Measurements from ENCODE around the gene ZNF219. TPM values are rescaled to one million over a fixed set of nuclear protein-coding genes. Genes with fewer than 3 reads are reported as not detected.

ZNF219 gene
- total and polyA plus RNA-seq, 2 of the 13 experiments (the other 11 are each of a cell fraction or from before 2014, with no cell fraction given): 34.5 to 36.6 TPM

- no peak for TF ChIP-seq ZNF609 (CRISPR knock-in tag; IDR thresholded peaks at IDR 0.05; ENCODE audit: borderline replicate concordance)
- TF ChIP-seq, protein P1, sequence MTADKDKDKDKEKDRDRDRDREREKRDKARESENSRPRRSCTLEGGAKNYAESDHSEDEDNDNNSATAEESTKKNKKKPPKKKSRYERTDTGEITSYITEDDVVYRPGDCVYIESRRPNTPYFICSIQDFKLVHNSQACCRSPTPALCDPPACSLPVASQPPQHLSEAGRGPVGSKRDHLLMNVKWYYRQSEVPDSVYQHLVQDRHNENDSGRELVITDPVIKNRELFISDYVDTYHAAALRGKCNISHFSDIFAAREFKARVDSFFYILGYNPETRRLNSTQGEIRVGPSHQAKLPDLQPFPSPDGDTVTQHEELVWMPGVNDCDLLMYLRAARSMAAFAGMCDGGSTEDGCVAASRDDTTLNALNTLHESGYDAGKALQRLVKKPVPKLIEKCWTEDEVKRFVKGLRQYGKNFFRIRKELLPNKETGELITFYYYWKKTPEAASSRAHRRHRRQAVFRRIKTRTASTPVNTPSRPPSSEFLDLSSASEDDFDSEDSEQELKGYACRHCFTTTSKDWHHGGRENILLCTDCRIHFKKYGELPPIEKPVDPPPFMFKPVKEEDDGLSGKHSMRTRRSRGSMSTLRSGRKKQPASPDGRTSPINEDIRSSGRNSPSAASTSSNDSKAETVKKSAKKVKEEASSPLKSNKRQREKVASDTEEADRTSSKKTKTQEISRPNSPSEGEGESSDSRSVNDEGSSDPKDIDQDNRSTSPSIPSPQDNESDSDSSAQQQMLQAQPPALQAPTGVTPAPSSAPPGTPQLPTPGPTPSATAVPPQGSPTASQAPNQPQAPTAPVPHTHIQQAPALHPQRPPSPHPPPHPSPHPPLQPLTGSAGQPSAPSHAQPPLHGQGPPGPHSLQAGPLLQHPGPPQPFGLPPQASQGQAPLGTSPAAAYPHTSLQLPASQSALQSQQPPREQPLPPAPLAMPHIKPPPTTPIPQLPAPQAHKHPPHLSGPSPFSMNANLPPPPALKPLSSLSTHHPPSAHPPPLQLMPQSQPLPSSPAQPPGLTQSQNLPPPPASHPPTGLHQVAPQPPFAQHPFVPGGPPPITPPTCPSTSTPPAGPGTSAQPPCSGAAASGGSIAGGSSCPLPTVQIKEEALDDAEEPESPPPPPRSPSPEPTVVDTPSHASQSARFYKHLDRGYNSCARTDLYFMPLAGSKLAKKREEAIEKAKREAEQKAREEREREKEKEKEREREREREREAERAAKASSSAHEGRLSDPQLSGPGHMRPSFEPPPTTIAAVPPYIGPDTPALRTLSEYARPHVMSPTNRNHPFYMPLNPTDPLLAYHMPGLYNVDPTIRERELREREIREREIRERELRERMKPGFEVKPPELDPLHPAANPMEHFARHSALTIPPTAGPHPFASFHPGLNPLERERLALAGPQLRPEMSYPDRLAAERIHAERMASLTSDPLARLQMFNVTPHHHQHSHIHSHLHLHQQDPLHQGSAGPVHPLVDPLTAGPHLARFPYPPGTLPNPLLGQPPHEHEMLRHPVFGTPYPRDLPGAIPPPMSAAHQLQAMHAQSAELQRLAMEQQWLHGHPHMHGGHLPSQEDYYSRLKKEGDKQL (CRISPR knock-in tag; IDR thresholded peaks at IDR 0.05; ENCODE audit: low read depth): no peak
- TF ChIP-seq HNF4G (IDR thresholded peaks at IDR 0.05; ENCODE audit: borderline replicate concordance, low read depth, low read length): no peak
- TF ChIP-seq HNF4G (CRISPR knock-in tag; IDR thresholded peaks at IDR 0.05; ENCODE audit: borderline replicate concordance, low read depth): no peak
- TF ChIP-seq ZNF180 (CRISPR knock-in tag; IDR thresholded peaks at IDR 0.05; ENCODE audit: borderline replicate concordance, low read depth): no peak
- TF ChIP-seq ZNF747 (CRISPR knock-in tag; IDR thresholded peaks at IDR 0.05; ENCODE audit: borderline replicate concordance): no peak
- TF ChIP-seq NR2C2 (CRISPR knock-in tag; IDR thresholded peaks at IDR 0.05; ENCODE audit: borderline replicate concordance): no peak
- TF ChIP-seq NONO (IDR thresholded peaks at IDR 0.05): no peak
- no peak; the same call in 1 of the 2 replicates for TF ChIP-seq NONO (CRISPR knock-in tag; conservative IDR thresholded peaks at IDR 0.05)
- no peak for TF ChIP-seq PHF5A (CRISPR knock-in tag; IDR thresholded peaks at IDR 0.05; ENCODE audit: low read depth, unreplicated experiment)
- TF ChIP-seq ZNF17 (CRISPR knock-in tag; IDR thresholded peaks at IDR 0.05): no peak
- TF ChIP-seq IRX3 (CRISPR knock-in tag; IDR thresholded peaks at IDR 0.05; ENCODE audit: borderline replicate concordance, low read depth): no peak
- TF ChIP-seq SALL1 (CRISPR knock-in tag; IDR thresholded peaks at IDR 0.05): peak; percentile 32; the same call in 1 of the 2 replicates
- TF ChIP-seq SOX13 (IDR thresholded peaks at IDR 0.05): no peak
- TF ChIP-seq SOX13 (CRISPR knock-in tag; conservative IDR thresholded peaks at IDR 0.05 in 1 of 2, IDR thresholded peaks at IDR 0.05 in 1 of 2): no peak
- TF ChIP-seq SKIL (CRISPR knock-in tag; IDR thresholded peaks at IDR 0.05; ENCODE audit: borderline replicate concordance): no peak
- no peak for TF ChIP-seq SMARCE1 (IDR thresholded peaks at IDR 0.05; ENCODE audit: borderline replicate concordance)
These were observed 1.3 kb downstream of the ZNF219 start (continued) for GRCh38 chr14:21096978-21097635.

Data from HepG2 (cell line).